ENCODE measurements around the gene ST7L.

GRCh38 chr1:112614460-112615065 is 4.4 kb downstream of the ST7L start:
- peak; percentile 56 for TF ChIP-seq CTCF (IDR thresholded peaks at IDR 0.05; ENCODE audit: poor library complexity)
- TF ChIP-seq EZH2phosphoT487 (IDR thresholded peaks at IDR 0.05; ENCODE audit: low read depth, severe bottlenecking, unreplicated experiment) = no peak
